NCI-H774 (cell line): Measurements from ENCODE around the gene PTTG1IP.

ENCODE experiments used
- DNase-seq: peaks from one replicate; lab custom pipeline; 2025; lab: John Stamatoyannopoulos, UW

The PTTG1IP gene

DNA sequence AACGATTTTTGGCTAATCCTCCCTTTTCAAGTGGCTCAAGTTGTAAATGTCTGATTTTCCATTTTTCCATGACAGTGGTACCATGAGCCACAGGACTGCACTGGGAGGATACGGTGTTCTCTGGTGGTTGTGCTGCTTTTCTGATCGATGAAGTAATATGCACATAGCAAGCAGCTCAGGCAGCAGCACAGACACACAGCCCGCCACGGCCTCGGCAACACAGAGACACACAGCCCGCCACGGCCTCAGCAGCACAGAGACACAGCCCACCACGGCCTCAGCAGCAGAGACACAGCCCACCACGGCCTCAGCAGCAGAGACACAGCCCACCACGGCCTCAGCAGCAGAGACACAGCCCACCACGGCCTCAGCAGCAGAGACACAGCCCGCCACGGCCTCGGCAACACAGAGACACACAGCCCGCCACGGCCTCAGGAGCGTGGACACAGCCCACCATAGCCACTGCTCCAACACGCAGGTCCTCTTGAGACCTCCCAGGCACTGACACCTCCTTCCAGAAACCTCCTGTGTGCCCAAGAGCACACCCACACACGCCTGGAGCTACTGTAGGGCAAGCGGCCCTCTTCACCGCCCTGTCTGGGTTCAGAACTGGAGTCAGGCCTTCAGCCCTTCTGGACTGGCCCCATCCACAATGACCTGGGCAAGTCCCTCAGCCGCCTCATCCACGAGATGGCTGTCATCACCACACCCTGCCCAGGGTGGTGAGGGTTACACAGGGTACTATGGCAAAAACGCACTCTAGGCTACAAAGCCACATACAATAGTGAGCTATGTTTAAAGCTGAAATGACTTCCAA is 10.4 kb downstream of the PTTG1IP start:
- DNase-seq: no peak

DNA sequence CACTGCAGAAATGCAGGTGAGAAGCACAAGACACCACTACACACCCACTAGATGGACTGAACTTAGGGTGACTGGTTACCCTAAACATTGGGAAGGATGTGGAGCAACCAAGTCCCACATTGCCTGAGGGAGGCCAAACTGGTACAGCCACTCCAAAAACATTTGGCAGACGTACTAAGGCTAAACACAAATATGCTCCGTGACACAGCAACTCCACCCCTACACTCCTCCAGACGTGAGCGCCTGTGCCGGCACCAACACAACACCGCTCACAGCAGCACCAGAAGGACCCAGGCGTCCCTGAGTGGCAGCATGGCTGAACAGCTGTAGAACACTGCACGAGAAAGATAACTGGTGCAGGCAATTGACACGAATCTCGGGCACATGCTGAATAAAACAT is 14.7 kb downstream of the PTTG1IP start:
- DNase-seq: no peak

DNA sequence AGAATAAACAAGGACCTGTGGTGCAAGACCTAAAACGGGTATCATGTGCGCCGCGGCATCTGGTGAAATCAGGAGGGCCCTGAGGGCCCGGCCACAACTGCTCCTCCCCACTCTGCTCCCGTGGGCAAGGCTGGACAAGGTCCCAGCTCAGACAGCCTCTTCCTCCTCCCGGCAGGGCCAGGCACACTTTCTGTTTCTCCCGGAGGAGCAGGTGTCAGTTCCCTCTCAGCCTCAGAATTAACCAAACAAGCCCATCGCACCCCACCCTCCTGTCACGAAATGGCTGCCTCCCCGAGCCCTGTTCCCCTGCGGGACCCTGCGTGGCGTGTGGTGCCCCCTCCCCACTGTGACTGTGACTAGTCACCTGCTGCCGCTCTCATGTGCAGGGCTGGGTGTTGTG is 15.2 kb downstream of the PTTG1IP start:
- no peak for DNase-seq

DNA sequence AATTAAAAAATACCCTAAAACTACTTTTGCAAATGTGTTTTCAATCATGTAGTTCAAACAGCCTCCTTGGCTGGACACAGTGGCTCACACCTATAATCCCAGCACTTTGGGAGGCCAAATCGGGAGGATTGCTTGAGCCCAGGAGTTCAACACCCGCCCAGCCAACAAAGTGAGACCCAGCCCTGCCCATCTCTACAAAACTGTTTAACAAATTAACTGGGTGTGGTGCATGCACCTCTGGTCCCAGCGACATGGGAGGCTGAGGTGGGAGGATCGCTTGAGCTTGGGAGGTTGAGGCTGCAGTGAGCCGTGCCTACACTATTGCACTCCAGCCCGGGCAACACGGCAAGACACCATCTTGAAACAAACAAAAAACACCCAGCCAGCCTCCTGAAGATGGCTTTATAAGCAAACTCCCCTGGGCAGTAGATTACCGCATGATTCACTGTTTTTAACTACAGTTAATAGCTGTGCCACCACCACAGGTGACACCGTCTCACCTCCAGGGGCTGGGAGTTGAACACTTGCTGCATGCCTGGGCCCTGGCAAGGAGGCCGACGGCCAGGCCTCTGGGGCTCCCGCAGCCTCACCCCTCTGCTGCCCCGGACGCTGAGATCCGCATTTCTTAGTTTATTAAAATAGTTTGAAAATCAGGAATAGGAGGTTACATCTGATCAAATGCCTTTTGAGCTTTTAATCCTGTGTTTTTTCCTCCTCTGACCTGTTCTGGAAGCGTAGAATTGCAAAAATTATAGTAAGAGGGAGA is 16.2 kb downstream of the PTTG1IP start:
- DNase-seq: no peak

DNA sequence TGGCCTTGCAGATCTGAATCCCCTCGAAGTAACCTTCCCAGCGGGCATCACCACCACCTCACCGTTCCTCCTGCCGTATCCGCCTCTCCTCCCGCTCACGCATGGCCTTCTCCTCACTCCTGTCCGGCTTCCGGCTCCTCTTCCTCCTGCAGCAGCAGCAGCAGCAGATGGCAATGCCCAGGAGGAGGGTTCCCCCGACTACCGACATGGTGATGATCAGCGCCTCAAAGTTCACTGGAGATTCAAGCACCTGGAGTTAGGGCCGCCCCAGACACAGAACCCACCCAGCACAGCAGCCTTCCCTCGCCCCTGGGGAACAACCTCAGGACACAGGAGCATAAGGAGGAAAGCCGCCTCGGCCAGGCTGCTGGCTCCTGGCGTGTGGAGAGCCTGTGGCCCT is 17.4 kb downstream of the PTTG1IP start:
- DNase-seq: no peak

DNA sequence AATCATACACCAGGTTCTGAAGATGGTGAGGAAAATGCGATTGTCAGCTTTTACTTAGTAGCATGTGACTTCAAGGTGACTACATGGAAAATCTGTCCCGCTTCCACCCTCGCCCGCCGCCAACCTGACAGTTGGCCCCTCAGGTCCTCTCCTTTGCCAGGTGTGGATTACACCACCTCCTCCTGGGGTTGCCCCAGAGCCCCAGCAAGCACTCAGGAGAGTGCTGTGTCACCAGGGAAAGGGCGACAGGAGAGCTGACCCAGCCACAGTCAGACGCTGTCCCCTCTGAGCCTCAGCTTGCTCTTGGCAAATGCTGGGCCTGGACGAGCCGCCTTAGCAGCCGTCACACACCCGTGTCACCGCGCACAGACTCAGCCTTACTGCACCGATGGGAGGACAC is 17.9 kb downstream of the PTTG1IP start:
- no peak for DNase-seq

DNA sequence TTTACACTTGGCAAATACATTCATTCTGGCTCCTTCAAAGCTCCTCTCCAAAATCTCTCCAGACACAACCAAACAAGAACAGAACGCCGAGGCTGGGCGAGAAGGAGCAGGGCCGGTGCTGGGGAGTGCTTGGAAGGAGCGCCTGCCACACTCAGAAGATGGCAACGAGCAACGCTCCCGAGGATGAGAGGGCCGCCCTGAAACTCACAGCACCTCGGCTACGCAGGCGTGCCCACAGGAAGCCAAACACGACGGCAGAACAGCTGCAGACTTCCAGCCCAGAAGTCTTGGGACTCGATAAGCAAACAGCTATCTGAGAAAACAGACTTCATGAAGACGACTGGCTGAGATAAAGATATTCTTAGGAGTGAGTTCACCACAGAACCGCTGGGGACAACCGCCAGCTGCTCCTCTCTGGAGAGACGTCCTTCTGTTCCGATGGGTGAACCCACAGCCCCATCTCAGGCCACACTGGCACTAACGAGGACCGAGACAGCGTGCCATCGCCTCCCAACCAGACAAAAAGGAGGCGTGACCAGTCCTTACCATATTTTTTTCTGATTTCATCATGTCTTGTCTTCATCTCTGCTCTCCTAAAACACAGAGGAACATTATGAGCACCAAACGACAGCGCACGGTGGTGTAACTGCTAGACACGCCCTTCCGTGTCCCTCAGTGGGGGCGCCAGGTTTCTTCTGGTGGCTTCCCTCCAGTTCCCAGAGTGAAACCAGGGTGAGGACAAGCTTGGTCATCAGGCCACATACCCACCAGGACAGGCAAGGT is 18.6 kb downstream of the PTTG1IP start:
- no peak for DNase-seq

DNA sequence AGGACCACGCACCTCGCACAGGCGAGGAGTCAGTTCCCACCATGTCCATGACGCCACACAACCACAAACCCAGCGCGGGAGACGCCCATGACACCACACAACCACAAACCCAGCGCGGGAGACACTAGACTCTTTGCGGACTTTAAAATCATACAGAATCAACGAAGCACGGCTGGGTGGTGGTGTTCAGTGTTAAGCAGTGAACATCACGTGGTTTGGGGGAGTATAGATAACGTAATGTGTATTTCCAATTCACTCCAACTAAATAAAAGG is 19.2 kb downstream of the PTTG1IP start:
- no peak for DNase-seq

DNA sequence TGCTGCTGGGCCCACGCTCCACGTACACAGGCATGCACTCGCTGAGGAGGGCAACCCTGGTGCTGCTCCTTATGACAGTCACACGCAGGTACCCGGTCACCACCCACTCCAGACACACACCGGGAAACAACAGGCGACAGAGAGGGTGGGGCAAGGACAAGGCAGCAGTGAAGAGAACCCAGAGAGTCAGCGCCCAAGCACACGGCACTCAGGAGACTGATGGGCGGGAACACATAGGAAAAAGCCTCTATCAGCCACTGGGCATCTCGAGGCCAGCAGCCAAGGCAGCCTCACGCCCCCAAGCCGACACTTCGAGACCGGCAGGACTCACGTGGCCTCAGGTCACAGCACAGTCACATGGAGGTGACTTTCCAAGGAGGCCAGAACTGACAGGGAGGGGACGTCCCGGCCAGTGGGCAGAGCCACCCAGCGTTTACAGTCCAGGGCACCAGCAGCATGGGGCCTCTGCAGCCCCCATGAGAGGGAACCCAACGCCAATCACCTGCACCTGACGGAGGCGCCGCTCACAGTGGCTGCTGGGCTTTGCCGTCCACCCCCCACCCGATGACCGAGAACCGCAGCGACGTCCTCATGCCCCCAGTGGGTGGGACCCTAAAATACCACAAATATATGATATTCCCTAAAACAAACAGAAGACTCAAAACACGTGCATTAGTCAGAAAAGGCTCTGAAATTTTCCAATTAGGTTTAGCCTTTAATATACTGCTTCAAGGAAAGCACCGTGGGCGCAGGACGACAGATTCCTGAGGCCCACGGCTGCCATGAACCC is 19.7 kb downstream of the PTTG1IP start:
- DNase-seq: no peak

DNA sequence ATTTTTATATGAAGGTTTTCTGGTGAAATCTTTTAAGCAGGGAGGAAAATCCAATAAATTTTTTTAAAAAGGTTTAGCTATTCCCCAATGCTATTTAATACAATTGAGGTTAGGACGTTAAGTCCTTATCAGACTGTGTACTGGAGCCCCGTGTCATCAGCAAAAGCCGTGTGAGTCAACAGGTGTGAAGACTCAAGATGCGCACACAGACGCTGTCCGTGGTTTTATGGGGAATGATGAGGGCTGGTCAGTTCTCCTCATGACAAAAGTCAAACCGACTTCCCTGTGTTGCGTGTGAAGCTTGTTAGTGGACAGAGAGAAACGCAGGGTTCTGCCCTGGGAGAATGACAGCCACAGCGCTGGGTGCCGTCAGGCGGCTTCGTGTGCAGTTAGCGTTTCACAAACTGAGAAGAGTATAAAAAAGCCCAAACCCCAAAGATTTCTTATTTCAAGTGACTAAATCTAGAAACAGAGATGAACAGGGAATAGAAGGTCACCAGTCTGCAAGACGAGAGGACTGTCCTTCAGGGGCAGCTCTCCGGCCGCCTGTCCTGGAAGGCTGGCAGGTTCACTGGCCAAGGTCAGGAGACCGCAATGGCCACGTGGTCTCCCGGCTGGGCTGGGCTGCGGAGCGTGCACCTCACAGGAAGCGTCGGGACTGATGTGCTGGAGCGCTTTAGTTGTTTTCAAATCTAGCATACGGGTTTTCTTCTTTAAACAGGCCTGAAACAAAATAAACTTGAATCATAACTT is 22.4 kb downstream of the PTTG1IP start:
- DNase-seq: no peak

DNA sequence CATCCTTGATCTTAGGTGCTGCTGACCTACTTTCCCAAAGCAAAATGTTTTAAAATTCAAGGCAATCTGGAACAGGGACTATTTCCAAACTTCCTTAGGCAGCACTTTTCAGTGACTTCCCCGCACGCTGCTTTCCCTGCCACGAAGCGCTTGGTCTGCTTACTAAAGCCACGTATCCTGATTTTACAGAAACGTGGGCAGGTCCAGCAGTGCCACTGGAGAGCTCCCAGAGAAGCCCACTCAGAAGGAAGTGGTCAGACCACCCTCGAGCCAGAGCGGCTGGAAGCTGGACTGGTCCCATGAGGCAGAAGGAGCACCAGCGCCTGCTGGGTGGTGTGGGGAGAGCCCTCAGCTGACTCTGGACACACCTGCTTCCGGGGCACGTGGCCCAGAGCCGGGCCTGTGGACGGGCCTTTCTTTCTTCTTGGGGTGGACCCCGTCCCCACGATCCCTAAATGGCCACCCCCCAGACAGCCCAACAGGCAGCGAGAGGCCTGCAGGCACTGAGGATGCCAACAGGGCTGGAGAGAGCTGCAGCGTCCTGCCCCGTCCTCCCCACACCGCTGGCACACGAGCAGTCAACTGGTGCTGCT is 23.2 kb downstream of the PTTG1IP start:
- DNase-seq: no peak

DNA sequence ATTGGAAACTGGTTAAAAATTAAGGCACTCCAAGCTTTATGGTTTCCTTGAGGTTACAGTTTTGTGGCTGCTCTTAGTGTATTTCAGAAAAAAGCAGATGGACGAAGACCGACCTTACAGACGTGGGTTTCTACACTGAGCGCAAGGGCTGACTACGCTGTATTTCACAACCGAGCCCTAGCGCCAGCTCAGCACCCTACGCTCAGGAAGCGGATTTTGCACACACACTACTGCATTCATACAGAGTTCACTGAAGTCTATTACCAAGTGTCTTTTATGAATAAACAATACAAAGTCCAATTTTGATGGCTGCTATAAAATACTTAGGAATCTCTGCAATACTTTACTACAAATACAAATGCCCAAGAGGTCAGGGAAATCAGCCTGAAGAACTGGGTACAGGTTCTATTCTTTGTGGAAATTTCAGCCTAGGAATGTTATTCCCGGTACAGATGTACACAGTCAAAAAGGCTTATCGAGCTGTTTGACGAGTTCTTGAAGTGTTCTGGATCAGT is 23.8 kb downstream of the PTTG1IP start:
- no peak for DNase-seq

DNA sequence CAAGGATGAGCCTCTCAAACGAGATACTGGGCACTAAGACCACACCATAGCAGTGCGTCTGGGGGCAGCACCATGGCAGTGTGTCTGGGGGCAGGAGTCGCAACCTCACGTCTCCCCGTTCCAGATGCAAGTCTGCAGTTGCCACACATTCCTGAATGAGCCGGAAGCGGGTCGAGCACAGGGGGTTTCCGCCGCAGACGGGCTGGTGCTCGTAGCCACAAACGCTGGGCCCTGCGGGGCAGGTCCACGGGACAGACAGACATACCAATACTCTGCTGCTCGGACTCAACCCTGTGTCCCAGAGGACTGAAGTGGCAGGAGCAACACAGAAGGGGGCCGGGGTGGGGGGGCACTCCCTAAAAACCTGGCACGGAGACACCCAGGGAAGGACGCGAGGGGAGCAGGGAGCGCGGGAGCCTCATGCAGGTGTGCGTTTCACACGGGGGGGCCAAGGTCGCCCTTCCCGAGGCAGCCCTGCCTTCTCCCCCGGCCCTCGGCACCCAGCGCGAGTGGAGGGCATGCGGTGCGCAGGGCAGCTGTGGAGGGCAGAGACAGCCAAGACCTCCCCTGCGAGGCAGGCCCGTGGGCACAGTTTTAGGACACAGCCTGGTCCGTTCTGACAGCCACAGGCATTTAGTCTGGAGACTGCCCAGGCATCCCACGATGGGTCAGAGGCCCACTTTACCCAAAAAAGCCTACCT is 24.5 kb downstream of the PTTG1IP start:
- no peak for DNase-seq

DNA sequence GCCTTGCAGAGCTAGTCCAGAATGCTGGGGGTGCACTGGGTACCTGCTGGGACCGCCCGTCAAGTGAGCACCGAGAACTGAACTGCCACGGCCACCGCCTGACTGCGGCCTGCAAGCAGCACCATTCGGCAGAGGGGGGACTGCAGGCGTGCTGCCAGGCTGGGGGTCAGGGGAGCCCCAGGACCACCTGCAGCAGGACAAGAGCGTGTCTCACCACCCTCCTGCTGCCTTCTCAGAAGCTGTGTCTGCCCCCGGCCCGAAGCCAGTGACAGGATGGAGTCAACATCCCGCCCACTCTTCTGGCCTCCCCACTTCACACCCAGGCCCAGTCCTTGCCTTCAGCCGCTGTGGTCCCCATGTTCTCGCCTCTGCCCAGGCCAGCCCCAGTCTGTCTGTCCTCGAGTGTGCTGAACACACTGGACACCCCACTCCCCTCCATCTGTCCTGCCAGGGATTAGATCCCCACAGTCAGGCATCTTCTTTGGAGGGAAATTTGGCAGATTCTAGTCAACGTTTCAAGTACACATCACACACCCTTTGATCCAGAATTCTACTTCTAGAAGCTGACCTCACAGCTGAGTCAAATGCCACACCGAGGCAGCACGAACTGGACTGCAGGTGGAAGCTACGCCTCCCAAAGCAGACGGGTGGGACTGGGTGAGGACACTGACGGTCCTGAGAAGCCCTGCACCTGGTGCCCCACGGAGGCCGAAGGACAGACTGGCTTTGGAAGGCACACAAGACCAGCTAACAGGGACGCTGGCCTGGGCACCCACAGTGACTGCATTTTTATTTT is 26.0 kb downstream of the PTTG1IP start:
- DNase-seq: no peak

DNA sequence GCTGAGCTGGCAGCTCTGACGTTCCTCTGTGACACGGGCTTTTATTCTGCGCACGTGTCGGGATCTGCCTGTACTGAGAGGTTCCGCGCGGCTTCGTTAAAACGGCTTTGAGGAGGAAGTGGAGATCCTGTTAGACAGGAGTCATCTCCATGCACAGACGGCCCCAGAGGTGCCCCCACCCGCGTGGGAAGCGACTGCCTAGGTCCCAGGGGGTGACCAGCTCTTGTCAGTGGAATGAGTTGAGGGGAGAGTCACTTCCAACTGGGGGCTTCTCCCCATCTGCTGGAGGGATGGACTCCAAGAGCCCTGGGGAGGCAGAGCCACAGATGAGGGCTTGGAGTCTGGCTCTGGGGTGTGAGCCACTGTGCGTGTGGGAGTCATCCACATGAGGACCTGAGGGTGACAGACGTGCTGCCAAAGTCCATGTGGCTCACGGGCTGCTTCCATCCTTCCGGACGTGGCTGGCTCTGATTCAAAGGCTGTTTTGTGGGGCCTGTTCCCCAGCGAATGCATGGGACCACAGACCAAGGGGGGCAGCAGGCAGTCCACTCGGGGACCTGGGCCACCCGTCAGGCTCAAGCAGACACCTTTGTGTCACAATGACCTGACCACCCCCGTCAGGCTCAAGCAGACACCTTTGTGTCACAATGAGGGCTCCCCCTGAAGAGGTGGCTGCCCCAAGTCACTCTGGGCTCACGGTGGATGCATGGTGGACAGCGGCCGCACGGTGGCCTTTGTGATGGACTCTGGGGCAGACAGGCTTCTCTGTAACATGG is 26.8 kb downstream of the PTTG1IP start:
- no peak for DNase-seq

DNA sequence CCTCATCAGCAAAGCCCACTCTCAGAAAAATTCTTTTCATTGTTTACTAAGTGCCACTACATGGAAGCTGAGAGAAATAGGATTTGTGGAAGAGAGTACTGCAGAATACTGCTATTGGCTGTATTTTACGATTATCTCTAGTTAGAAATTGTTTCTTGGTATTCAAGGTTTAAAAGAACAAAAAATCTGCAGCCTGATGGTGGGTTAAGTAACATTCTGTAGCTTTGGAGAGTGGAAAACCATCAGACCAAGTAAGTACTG is 27.3 kb downstream of the PTTG1IP start:
- DNase-seq: no peak

DNA sequence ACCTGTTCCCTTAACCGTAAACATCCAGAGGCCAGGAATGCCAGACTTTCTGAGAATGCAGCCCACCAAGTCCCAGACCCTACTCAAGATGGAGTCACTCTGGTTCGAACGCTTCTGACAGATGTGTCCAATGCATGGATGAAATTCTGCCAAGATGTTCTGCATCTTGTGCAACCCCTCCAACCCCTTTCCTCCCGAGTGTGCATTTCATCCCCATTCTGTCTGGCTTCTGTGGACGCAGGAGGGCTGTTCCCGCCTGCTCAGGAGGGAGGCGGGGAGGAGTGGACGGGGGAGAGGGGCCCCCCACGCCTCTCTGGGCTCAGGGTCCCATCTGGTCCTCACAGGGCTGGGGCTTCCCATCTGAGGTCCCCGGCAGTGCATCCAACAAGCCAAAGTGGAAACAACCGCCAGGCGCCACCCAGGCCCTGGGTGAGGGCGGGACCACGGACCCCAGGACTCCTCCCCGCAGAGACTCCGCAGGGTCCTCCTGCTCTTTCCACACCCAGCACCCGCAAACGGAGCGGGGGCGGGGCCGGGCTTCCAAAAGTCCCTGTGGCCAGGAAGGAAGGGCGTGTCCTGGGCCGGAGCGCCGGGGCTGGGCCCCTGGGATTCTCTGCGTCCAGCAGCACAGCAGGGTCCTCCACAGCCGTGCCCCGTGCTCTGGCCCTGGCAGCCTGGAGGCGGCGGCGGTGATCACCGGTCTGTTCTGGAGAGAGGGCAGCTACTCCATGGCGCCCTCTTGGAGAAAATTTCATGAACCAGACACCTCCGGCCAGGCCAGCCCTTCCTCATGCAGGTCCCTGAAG is 27.9 kb downstream of the PTTG1IP start:
- no peak for DNase-seq

DNA sequence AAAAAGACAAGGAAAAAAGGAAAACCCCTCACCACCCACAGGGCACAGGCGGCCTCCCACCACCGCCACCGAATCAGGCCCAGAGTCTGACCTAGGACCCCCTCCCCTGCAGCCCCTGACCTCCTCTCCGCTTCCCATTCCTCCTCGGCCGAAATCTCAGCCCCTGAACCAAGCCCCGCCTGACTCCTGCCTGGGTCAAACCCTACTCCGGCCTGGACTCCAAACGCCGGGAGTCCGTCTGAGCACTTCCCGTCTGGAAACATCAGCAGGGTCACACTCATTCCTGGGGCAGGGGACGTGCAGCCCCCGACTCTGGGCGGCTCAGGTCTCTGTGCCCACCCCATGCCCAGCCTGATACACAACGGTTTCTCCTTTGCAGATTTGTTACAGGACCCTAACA is 29.2 kb downstream of the PTTG1IP start:
- no peak for DNase-seq
